NT2/D1 (cell line): ENCODE measurements around the gene PIH1D2.

Experiments used
- SUZ12 ChIP-seq: IDR thresholded peaks from 2 replicates; pipeline ENCODE4 v1.6.1; 2011; ENCODE audit not compliant: insufficient read length, insufficient read depth; ENCODE audit errors: extremely low read depth
- YY1 ChIP-seq: IDR thresholded peaks from 2 replicates; pipeline ENCODE4 v1.6.1; 2011; ENCODE audit not compliant: insufficient read length, insufficient read depth
- ZNF274 ChIP-seq: IDR thresholded peaks from 2 replicates; pipeline ENCODE4 v1.6.1; 2011; ENCODE audit warnings: mild to moderate bottlenecking, low read depth, low read length

- TF ChIP-seq SUZ12 = no peak
- TF ChIP-seq YY1 = no peak
- no peak for TF ChIP-seq ZNF274
Measured at GRCh38 chr11:112029460-112029859, 44.4 kb downstream of the PIH1D2 start.
